HEK293 (cell line): Measurements from ENCODE around the gene NEK11.
A peak's percentile ranks its signal among the peaks of the same experiment; 100 is the strongest.

Source experiments
- BCL11A ChIP-seq: fragments of 450-650 bp; formaldehyde crosslinking; IDR thresholded peaks from 2 replicates; pipeline ENCODE4 v1.5.1; 2016; ENCODE audit warnings: low read depth, missing biosample characterization, missing genetic modification characterization
- KLF1 ChIP-seq: fragments of 450-650 bp; formaldehyde crosslinking; IDR thresholded peaks from 2 replicates; pipeline ENCODE4 v1.5.1; 2016; ENCODE audit warnings: missing biosample characterization, missing genetic modification characterization
- KLF16 ChIP-seq: fragments of 450-650 bp; formaldehyde crosslinking; IDR thresholded peaks from 2 replicates; pipeline ENCODE4 v1.5.1; 2017; ENCODE audit warnings: missing biosample characterization, missing genetic modification characterization
- KLF9 ChIP-seq: fragments of 450-650 bp; formaldehyde crosslinking; IDR thresholded peaks from 2 replicates; pipeline ENCODE4 v1.5.1; 2016; ENCODE audit warnings: missing biosample characterization, missing genetic modification characterization, low read depth
- PRDM2 ChIP-seq: fragments of 450-650 bp; formaldehyde crosslinking; IDR thresholded peaks from 2 replicates; pipeline ENCODE4 v1.5.1; 2016; ENCODE audit warnings: missing biosample characterization, missing genetic modification characterization, borderline replicate concordance
- REPIN1 ChIP-seq: fragments of 450-650 bp; formaldehyde crosslinking; IDR thresholded peaks from 2 replicates; pipeline ENCODE4 v1.5.1; 2017; ENCODE audit warnings: missing biosample characterization, missing genetic modification characterization, low read depth
- SETDB1 ChIP-seq: IDR thresholded peaks from one replicate; pipeline ENCODE4 v1.6.1; 2017; ENCODE audit warnings: mild to moderate bottlenecking, low read length, moderate library complexity, mixed read lengths; ENCODE audit not compliant: insufficient read length
- WT1 ChIP-seq: fragments of 450-650 bp; formaldehyde crosslinking; IDR thresholded peaks from 2 replicates; pipeline ENCODE4 v1.5.1; 2016; ENCODE audit warnings: missing biosample characterization, missing genetic modification characterization
- ZFP41 ChIP-seq: fragments of 450-650 bp; formaldehyde crosslinking; IDR thresholded peaks from 2 replicates; pipeline ENCODE4 v1.5.1; 2016; ENCODE audit warnings: missing biosample characterization, missing genetic modification characterization, borderline replicate concordance
- ZNF10 ChIP-seq: fragments of 450-650 bp; formaldehyde crosslinking; IDR thresholded peaks from 2 replicates; pipeline ENCODE4 v1.5.1; 2017; ENCODE audit warnings: missing biosample characterization, missing genetic modification characterization
- ZNF138 ChIP-seq: fragments of 450-650 bp; formaldehyde crosslinking; IDR thresholded peaks from 2 replicates; pipeline ENCODE4 v1.5.1; 2016; ENCODE audit warnings: missing biosample characterization, missing genetic modification characterization, borderline replicate concordance
- ZNF140 ChIP-seq: fragments of 450-650 bp; formaldehyde crosslinking; IDR thresholded peaks from 2 replicates; pipeline ENCODE4 v1.5.1; 2016; ENCODE audit warnings: missing biosample characterization, missing genetic modification characterization
- ZNF184 ChIP-seq: fragments of 450-650 bp; IDR thresholded peaks from 2 replicates; pipeline ENCODE4 v1.5.1; 2018; ENCODE audit warnings: missing biosample characterization, mild to moderate bottlenecking, missing genetic modification characterization
- ZNF391 ChIP-seq: fragments of 450-650 bp; formaldehyde crosslinking; IDR thresholded peaks from 2 replicates; pipeline ENCODE4 v1.5.1; 2016; ENCODE audit warnings: low read depth, missing biosample characterization, missing genetic modification characterization, borderline replicate concordance
- ZNF423 ChIP-seq: fragments of 450-650 bp; formaldehyde crosslinking; IDR thresholded peaks from 2 replicates; pipeline ENCODE4 v1.5.1; 2016; ENCODE audit warnings: missing biosample characterization, missing genetic modification characterization
- ZNF555 ChIP-seq: fragments of 450-650 bp; formaldehyde crosslinking; conservative IDR thresholded peaks from 2 replicates; pipeline ENCODE4 v1.5.1; 2017; ENCODE audit warnings: missing biosample characterization, mild to moderate bottlenecking, missing genetic modification characterization, inconsistent platforms
- ZNF571 ChIP-seq: fragments of 450-650 bp; formaldehyde crosslinking; IDR thresholded peaks from 2 replicates; pipeline ENCODE4 v1.5.0; 2017; ENCODE audit warnings: missing biosample characterization, missing genetic modification characterization
- ZNF707 ChIP-seq: fragments of 450-650 bp; formaldehyde crosslinking; IDR thresholded peaks from 2 replicates; pipeline ENCODE4 v1.5.1; 2016; ENCODE audit warnings: missing biosample characterization, missing genetic modification characterization
- ZNF830 ChIP-seq: fragments of 450-650 bp; IDR thresholded peaks from 2 replicates; pipeline ENCODE4 v1.5.0; 2018; ENCODE audit warnings: missing biosample characterization, missing genetic modification characterization, low read depth, mild to moderate bottlenecking, moderate library complexity
- ZSCAN16 ChIP-seq: fragments of 450-650 bp; formaldehyde crosslinking; IDR thresholded peaks from 2 replicates; pipeline ENCODE4 v1.5.1; 2016; ENCODE audit warnings: missing biosample characterization, missing genetic modification characterization
- ZSCAN23 ChIP-seq: fragments of 450-650 bp; formaldehyde crosslinking; IDR thresholded peaks from 2 replicates; pipeline ENCODE4 v1.5.1; 2016; ENCODE audit warnings: missing biosample characterization, missing genetic modification characterization
- TF ChIP-seq, protein P1 (sequence below): fragments of 450-650 bp; formaldehyde crosslinking; conservative IDR thresholded peaks from 2 replicates; pipeline ENCODE4 v1.5.1; 2016; ENCODE audit warnings: low read depth, missing biosample characterization, missing genetic modification characterization
- TF ChIP-seq, protein P2 (sequence below): fragments of 450-650 bp; formaldehyde crosslinking; IDR thresholded peaks from 2 replicates; pipeline ENCODE4 v1.5.1; 2016; ENCODE audit warnings: missing biosample characterization, missing genetic modification characterization
- TF ChIP-seq, protein P3 (sequence below): fragments of 450-650 bp; formaldehyde crosslinking; IDR thresholded peaks from 2 replicates; pipeline ENCODE4 v1.5.1; 2016; ENCODE audit warnings: missing biosample characterization, missing genetic modification characterization

NEK11 gene

DNA sequence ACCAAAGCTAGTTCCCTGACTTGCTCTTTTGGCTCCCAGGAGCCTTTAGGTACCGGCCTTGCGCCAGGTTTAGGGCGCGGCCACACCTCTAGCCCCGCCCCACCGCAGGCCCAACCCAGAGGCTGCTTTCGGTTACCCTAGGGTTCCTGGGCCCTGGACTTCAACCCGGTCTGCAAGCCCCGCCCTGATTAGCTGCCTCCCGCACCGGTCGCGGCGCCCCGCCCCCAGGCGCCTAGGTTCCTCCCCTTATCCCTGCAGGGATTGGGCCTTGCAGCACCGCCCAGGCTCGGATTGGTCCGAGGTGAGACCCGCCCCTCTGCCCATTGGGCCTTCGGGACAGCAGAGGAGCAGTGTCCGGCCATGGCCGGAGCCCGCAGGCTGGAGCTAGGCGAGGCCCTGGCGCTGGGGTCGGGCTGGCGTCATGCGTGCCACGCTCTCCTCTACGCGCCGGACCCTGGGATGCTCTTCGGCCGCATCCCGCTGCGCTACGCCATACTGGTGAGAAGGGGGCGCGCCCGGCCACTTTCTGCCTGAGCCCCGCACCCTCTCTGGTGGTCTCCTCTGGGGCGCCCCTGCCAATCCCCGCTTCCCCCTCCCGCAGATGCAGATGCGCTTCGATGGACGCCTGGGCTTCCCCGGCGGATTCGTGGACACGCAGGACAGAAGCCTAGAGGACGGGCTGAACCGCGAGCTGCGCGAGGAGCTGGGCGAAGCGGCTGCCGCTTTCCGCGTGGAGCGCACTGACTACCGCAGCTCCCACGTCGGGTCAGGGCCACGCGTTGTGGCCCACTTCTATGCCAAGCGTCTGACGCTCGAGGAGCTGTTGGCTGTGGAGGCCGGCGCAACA, 355.0 kb downstream of the NEK11 start, which contains the start of gene NUDT16 (continued):
- TF ChIP-seq, protein P1, sequence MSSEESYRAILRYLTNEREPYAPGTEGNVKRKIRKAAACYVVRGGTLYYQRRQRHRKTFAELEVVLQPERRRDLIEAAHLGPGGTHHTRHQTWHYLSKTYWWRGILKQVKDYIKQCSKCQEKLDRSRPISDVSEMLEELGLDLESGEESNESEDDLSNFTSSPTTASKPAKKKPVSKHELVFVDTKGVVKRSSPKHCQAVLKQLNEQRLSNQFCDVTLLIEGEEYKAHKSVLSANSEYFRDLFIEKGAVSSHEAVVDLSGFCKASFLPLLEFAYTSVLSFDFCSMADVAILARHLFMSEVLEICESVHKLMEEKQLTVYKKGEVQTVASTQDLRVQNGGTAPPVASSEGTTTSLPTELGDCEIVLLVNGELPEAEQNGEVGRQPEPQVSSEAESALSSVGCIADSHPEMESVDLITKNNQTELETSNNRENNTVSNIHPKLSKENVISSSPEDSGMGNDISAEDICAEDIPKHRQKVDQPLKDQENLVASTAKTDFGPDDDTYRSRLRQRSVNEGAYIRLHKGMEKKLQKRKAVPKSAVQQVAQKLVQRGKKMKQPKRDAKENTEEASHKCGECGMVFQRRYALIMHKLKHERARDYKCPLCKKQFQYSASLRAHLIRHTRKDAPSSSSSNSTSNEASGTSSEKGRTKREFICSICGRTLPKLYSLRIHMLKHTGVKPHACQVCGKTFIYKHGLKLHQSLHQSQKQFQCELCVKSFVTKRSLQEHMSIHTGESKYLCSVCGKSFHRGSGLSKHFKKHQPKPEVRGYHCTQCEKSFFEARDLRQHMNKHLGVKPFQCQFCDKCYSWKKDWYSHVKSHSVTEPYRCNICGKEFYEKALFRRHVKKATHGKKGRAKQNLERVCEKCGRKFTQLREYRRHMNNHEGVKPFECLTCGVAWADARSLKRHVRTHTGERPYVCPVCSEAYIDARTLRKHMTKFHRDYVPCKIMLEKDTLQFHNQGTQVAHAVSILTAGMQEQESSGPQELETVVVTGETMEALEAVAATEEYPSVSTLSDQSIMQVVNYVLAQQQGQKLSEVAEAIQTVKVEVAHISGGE (tag by site-specific recombination) = no peak
- TF ChIP-seq, protein P2, sequence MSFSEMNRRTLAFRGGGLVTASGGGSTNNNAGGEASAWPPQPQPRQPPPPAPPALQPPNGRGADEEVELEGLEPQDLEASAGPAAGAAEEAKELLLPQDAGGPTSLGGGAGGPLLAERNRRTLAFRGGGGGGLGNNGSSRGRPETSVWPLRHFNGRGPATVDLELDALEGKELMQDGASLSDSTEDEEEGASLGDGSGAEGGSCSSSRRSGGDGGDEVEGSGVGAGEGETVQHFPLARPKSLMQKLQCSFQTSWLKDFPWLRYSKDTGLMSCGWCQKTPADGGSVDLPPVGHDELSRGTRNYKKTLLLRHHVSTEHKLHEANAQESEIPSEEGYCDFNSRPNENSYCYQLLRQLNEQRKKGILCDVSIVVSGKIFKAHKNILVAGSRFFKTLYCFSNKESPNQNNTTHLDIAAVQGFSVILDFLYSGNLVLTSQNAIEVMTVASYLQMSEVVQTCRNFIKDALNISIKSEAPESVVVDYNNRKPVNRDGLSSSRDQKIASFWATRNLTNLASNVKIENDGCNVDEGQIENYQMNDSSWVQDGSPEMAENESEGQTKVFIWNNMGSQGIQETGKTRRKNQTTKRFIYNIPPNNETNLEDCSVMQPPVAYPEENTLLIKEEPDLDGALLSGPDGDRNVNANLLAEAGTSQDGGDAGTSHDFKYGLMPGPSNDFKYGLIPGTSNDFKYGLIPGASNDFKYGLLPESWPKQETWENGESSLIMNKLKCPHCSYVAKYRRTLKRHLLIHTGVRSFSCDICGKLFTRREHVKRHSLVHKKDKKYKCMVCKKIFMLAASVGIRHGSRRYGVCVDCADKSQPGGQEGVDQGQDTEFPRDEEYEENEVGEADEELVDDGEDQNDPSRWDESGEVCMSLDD (tag by site-specific recombination) = peak; percentile 64; the same call in 1 of the 2 replicates
- peak; percentile 56; the same call in 1 of the 2 replicates for TF ChIP-seq KLF16
- no peak for TF ChIP-seq ZNF184
- peak; percentile 79; the same call in 1 of the 2 replicates for TF ChIP-seq KLF1 (tag by site-specific recombination)
- no peak for TF ChIP-seq ZNF571 (tag by site-specific recombination)
- no peak for TF ChIP-seq ZNF707
- TF ChIP-seq ZNF10 = no peak
- no peak for TF ChIP-seq ZNF830 (tag by site-specific recombination)
- TF ChIP-seq ZFP41 (tag by site-specific recombination) = no peak
- no peak for TF ChIP-seq ZSCAN16 (tag by site-specific recombination)
- no peak for TF ChIP-seq SETDB1
- TF ChIP-seq KLF9 (tag by site-specific recombination) = 0 out of 2 replicates have a peak, but pooled peaks have one; percentile 19
- no peak for TF ChIP-seq WT1 (tag by site-specific recombination)
- no peak for TF ChIP-seq ZNF555
- no peak for TF ChIP-seq ZNF391
- no peak for TF ChIP-seq ZNF423 (tag by site-specific recombination)
- TF ChIP-seq BCL11A (tag by site-specific recombination) = no peak
- TF ChIP-seq, protein P3, sequence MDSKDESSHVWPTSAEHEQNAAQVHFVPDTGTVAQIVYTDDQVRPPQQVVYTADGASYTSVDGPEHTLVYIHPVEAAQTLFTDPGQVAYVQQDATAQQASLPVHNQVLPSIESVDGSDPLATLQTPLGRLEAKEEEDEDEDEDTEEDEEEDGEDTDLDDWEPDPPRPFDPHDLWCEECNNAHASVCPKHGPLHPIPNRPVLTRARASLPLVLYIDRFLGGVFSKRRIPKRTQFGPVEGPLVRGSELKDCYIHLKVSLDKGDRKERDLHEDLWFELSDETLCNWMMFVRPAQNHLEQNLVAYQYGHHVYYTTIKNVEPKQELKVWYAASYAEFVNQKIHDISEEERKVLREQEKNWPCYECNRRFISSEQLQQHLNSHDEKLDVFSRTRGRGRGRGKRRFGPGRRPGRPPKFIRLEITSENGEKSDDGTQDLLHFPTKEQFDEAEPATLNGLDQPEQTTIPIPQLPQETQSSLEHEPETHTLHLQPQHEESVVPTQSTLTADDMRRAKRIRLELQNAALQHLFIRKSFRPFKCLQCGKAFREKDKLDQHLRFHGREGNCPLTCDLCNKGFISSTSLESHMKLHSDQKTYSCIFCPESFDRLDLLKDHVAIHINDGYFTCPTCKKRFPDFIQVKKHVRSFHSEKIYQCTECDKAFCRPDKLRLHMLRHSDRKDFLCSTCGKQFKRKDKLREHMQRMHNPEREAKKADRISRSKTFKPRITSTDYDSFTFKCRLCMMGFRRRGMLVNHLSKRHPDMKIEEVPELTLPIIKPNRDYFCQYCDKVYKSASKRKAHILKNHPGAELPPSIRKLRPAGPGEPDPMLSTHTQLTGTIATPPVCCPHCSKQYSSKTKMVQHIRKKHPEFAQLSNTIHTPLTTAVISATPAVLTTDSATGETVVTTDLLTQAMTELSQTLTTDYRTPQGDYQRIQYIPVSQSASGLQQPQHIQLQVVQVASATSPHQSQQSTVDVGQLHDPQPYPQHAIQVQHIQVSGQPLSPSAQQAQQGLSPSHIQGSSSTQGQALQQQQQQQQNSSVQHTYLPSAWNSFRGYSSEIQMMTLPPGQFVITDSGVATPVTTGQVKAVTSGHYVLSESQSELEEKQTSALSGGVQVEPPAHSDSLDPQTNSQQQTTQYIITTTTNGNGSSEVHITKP (tag by site-specific recombination) = no peak
- TF ChIP-seq ZSCAN23 (tag by site-specific recombination) = no peak
- no peak for TF ChIP-seq ZNF140 (tag by site-specific recombination)
- no peak for TF ChIP-seq ZNF138 (tag by site-specific recombination)
- TF ChIP-seq PRDM2 (tag by site-specific recombination) = no peak
- no peak for TF ChIP-seq REPIN1 (tag by site-specific recombination)
